Stomach (tissue), 4 donors: ENCODE results near the gene TLR9.

Experiments
- POLR2A ChIP-seq, 4 donors: fragments of 450-650 bp; IDR thresholded peaks; one replicate each; pipeline ENCODE4 v1.6.1; 2016; ENCODE audit warnings: antibody characterized with exemption in 4 of 4, control low read depth in 2 of 4, mild to moderate bottlenecking in 1 of 4, moderate library complexity in 1 of 4
- TF ChIP-seq, protein P1 (sequence below), 7 experiments: fragments of 450-650 bp in 4 of 7; fragments of 200-600 bp in 3 of 7; sonication (generic) in 3 of 7; IDR thresholded peaks; one replicate each; pipeline ENCODE4 v1.5.1; 2016 to 2019; ENCODE audit warnings: antibody characterized with exemption in 7 of 7, control low read depth in 2 of 7, mild to moderate bottlenecking in 1 of 7

DNA sequence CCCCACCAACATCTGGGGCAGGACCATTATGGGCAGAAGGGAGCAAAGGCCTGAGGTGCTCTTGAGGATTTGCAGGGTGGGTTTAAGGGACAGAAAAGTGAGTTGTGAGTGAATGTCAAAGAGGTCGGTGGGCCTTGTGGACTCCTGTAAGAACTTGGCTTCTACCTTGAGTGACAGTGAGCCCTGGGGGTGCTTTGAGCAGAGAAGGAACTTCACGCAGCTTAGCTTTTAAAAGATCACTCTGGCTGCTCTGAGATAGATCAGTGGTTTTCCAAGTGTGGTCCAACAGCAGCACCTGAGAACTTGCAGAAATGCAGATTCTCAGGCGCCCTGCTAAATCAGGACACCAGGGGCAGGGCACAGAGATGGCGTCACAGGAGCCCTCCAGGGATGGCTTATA is 42.8 kb downstream of the TLR9 start:
- TF ChIP-seq, protein P1, sequence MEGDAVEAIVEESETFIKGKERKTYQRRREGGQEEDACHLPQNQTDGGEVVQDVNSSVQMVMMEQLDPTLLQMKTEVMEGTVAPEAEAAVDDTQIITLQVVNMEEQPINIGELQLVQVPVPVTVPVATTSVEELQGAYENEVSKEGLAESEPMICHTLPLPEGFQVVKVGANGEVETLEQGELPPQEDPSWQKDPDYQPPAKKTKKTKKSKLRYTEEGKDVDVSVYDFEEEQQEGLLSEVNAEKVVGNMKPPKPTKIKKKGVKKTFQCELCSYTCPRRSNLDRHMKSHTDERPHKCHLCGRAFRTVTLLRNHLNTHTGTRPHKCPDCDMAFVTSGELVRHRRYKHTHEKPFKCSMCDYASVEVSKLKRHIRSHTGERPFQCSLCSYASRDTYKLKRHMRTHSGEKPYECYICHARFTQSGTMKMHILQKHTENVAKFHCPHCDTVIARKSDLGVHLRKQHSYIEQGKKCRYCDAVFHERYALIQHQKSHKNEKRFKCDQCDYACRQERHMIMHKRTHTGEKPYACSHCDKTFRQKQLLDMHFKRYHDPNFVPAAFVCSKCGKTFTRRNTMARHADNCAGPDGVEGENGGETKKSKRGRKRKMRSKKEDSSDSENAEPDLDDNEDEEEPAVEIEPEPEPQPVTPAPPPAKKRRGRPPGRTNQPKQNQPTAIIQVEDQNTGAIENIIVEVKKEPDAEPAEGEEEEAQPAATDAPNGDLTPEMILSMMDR (IDR thresholded peaks at IDR 0.05): no peak
- TF ChIP-seq POLR2A (IDR thresholded peaks at IDR 0.05): no peak
